ENCODE data around the gene ULK4. TPM values are rescaled to one million over a fixed set of nuclear protein-coding genes. Genes with fewer than 3 reads are reported as not detected.

Gene ULK4
- total RNA-seq, 1 donor from 2014 or later, result 5.1 TPM

DNA sequence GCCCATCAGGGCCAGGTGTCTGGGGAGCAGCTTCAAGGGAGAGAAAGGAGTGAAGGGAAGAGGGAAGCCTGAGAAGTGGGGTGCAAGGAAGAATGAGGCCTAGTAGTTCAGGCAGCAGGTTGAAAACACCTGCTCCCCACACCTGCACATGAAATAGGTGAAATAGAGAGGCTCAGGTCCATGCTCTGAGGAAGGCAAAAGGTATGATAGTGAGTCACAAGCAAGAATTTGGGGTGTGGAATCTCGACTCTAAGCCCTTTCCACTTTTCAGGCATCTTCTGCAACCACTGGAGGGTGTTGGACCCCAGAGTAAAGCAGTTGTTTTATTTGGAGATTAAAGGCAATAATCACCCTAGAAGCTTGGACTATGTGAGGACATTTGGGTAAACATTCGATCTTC, 605.1 kb downstream of the ULK4 start:
- no peak for DNase-seq (ENCODE audit: low spot score)
- intact Hi-C loops (cut with DNase I), result no loop called here

GRCh38 chr3:41352510-41352909, 609.4 kb downstream of the ULK4 start:
- DNase-seq (ENCODE audit: low spot score), result no peak
- intact Hi-C loops (cut with DNase I), result no loop called here

DNA sequence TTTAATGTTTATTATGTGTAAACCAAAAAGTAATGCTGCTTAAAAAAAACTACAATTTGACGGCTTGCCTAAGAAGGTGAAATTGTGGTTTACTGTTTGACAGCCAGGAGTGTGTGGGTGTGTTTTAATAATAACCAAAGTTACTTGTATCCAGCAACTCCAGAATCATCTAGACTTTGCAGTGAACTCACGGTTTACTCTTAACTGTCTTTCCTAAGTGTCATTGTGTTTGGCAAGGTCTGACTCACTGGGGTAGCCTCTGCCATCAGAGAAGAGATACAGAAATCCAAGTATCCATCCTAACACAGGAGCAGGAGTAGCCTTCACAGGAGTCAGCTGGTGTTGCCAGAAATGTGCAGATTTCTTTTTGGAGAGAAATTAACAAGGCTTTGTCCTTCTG, 611.5 kb downstream of the ULK4 start:
- intact Hi-C loops (cut with DNase I), result no loop called here
- no peak for DNase-seq (ENCODE audit: low spot score)

DNA sequence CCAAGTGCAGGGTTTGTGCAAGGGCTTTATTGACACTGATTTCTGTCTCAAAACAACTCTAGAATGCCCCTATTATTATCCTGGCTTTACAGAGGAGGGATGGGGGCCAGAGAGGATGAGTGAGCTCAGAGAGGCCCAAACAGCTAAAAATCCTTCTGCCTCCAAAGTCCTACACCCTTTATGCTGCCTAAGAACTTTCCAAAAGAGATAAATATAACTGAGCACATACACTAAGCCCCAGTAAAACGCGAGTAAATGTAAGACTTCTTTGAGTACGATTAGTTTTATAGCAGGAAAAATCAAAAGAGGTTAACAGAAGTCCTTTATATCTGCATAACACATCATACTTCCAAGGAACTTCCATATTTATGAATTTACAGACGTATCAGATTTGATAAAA, 613.5 kb downstream of the ULK4 start:
- intact Hi-C loops (cut with DNase I), result no loop called here
- no peak for DNase-seq (ENCODE audit: low spot score)

- intact Hi-C loops (cut with DNase I), result no loop called here
- DNase-seq (ENCODE audit: low spot score), result no peak
Observed at GRCh38 chr3:41346698-41347270, 615.1 kb downstream of the ULK4 start.

- DNase-seq (ENCODE audit: low spot score), result no peak
- intact Hi-C loops (cut with DNase I), result no loop called here
Observed at GRCh38 chr3:41345788-41346187, 616.1 kb downstream of the ULK4 start.

DNA sequence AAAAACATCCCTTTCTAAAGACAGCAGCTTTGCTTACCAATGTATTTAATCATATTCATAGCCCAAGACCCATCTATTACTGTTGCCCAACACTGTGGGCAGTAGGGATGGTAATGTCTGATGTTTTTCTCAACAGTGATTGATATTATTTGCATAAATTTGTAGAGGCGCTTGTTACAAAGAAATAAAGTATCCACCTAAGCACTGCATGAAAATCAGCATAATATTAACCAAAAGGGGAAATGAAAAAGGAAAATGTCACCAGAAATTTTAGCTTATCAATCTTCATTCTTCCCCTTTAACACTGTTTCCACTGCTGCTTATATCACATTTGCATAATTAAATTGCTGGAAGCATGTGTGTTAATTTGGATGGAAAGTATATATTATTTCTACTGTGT, 622.1 kb downstream of the ULK4 start:
- no peak for DNase-seq (ENCODE audit: low spot score)
- intact Hi-C loops (cut with DNase I), result no loop called here

GRCh38 chr3:41338276-41338675, 623.6 kb downstream of the ULK4 start:
- DNase-seq (ENCODE audit: low spot score), result no peak
- intact Hi-C loops (cut with DNase I), result no loop called here

- intact Hi-C loops (cut with DNase I), result no loop called here
- no peak for DNase-seq (ENCODE audit: low spot score)
Observed at GRCh38 chr3:41334426-41334825, 627.5 kb downstream of the ULK4 start.

- DNase-seq (ENCODE audit: low spot score), result no peak
- intact Hi-C loops (cut with DNase I), result no loop called here
Observed at GRCh38 chr3:41331041-41331440, 630.9 kb downstream of the ULK4 start.

DNA sequence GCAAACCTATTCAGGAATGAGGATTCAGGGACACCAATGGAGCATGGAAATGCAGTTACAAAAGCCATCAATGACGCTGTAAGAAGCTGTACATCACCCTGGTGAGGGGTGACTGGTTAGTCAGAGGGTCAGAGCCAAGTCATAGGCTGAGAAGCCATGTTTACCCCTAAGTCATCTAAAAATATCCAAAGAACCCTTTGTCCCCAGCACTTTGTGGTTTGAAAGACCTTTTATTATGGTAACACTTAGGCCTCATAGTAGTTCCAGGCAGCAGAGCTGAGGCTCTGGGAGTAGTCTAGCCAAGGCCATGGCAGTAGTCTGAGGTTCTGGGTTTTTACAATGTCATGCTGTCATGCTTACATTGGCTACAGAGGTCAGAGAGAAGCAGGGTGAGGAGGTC, 631.4 kb downstream of the ULK4 start:
- intact Hi-C loops (cut with DNase I), result no loop called here
- no peak for DNase-seq (ENCODE audit: low spot score)

DNA sequence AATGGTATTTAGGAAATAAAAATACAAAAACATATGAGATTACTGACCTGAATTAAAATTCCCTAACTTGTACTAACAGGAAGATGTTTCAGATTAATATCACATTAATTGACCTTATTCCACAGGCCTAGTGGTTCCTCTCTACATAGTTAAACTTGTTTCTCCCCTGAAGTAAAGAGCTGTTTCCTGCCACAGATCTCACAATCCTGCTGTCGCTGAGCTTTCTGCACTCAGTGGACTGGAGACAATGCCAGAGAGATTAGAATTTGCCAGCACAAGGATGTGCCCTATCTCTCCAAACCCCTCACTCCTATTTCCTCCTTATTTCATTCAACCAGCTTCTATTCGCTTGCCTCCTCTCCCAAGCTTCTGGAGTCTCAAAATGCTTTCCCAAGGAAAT, 632.0 kb downstream of the ULK4 start:
- no peak for DNase-seq (ENCODE audit: low spot score)
- intact Hi-C loops (cut with DNase I), result no loop called here

- no peak for DNase-seq (ENCODE audit: low spot score)
- intact Hi-C loops (cut with DNase I), result no loop called here
Observed at GRCh38 chr3:41328926-41329325, 633.0 kb downstream of the ULK4 start.

DNA sequence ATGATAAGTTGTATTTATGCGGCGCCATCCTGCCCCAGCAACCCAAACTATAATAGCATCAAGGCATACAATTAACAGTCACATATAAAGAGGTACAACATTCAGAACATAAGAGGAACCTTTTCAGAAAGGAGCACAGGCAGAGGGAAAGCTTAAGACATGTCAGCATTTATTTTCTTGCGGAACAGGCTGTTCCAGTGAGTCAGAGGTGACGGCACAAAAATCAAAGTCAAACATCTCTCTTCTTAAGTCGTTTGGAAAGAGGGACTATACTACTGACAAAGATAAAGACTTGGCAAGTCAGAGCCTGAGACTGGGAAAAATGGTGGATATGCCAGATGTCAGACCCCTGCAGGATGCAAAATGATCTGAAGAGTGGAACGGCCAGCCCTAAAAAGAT, 634.2 kb downstream of the ULK4 start:
- no peak for DNase-seq (ENCODE audit: low spot score)
- intact Hi-C loops (cut with DNase I), result no loop called here

- DNase-seq (ENCODE audit: low spot score), result no peak
- intact Hi-C loops (cut with DNase I), result no loop called here
Observed at GRCh38 chr3:41324156-41324475, 637.8 kb downstream of the ULK4 start.

DNA sequence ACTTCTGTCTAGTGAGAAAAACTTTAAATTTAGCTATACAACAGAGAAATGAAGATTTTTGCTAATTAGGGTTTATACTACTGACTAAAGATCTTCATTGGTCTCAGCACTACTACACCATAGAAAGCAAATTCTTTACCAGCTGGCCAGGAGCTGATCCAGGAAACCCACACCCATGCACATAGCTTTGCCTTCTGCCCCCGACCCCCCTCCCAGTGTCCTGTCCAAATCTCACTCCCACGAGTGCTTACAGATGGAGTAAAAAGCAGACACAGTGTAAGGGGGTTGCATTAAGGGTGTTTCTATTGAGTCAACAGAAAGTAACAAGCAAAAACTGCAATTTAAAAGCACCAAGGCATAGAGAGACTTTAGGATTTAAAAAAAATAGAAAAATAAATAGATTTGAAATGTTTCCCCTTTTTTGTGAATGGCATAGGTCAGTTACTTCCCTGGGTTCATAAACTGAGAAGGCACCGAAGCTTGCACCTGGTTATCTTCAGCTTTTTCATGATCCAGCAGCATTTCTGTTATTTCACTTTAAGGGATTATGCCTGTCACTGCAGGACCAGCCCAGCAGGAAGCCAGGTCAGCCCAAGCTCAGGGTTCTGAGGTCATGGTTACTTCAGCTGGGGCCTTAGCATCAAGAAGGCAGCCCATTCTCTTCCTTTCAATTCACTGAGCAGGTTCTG, 638.3 kb downstream of the ULK4 start:
- no peak for DNase-seq (ENCODE audit: low spot score)
- intact Hi-C loops (cut with DNase I), result no loop called here

- no peak for DNase-seq (ENCODE audit: low spot score)
- intact Hi-C loops (cut with DNase I), result no loop called here
Observed at GRCh38 chr3:41321642-41321980, 640.3 kb downstream of the ULK4 start.

GRCh38 chr3:41320953-41321641, 640.8 kb downstream of the ULK4 start:
- intact Hi-C loops (cut with DNase I), result no loop called here
- no peak for DNase-seq (ENCODE audit: low spot score)

DNA sequence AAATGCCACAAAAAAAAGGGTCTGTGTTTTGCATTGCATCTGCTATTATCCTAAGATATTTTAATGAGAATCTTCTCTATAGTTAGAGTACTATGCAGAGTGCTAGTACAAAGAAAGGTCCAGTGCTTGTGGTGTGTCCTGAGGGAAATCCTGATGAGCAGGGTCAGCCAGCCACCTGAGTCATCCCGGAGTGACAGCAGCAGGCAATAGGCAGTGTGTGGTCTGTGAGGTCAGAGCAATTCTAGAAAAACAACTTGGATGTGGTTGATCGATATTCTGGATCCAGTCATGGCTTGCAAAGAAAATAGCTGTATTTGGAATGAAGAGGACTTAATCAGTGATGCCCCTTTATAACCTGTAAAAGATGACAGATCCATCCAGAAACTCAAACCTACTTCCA, 643.4 kb downstream of the ULK4 start:
- no peak for DNase-seq (ENCODE audit: low spot score)
- intact Hi-C loops (cut with DNase I), result no loop called here

DNA sequence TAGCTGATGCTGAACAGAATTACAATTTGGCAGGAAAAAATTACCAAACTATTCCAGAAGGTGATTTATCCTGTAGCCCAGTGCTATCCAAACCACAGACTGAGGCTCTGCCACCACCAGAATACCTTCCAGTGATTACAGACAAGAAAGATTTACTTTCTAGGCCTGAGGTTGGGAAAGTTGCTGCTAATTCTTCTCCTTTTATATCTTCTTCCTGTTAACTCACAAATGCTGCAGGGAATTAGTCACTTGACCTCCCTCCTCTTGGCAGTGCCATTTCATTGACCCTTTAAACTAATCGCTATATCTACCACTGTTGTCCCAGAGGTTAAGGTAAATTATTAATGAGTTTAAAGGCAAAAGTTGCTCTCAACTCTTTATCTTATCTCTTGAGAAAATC, 644.2 kb downstream of the ULK4 start:
- no peak for DNase-seq (ENCODE audit: low spot score)
- intact Hi-C loops (cut with DNase I), result no loop called here

- intact Hi-C loops (cut with DNase I), result no loop called here
- no peak for DNase-seq (ENCODE audit: low spot score)
Observed at GRCh38 chr3:41317298-41317697, 644.6 kb downstream of the ULK4 start.

DNA sequence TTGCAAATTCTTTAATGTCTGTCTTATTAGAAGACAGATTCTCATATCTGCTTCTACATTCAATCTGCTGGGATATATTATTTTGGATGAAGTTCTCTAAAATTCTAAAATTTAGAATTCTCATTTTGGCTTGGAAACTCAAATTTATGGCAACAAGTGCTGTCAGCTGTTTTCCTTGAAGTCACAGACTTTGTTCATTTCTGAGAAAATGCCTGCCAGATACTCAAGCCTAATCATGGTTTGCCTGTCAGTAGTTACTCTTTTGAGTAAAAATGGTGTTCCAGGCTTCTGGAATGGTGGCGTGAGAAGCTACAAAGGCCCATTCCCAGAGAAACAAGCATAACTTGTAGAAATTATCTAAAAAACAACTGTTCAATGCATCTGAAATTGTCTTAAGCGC, 646.8 kb downstream of the ULK4 start:
- intact Hi-C loops (cut with DNase I), result no loop called here

More for the DNA sequence above, 646.8 kb downstream of the ULK4 start:
- DNase-seq (ENCODE audit: low spot score), result no peak
